ENCODE measurements around the gene HCRTR2. TPM values are rescaled to one million over a fixed set of nuclear protein-coding genes. Genes with fewer than 3 reads are reported as not detected.
"Not testable (repeated sequence)": the region's sequence is repeated elsewhere in the genome, so short reads cannot be mapped to it uniquely, and the experiment has no call there.

Gene HCRTR2
- not detected in 2 replicates for total RNA-seq (2014; rRNA removed; shearing (Covaris generic); ENCODE audit: low replicate concordance)

DNA sequence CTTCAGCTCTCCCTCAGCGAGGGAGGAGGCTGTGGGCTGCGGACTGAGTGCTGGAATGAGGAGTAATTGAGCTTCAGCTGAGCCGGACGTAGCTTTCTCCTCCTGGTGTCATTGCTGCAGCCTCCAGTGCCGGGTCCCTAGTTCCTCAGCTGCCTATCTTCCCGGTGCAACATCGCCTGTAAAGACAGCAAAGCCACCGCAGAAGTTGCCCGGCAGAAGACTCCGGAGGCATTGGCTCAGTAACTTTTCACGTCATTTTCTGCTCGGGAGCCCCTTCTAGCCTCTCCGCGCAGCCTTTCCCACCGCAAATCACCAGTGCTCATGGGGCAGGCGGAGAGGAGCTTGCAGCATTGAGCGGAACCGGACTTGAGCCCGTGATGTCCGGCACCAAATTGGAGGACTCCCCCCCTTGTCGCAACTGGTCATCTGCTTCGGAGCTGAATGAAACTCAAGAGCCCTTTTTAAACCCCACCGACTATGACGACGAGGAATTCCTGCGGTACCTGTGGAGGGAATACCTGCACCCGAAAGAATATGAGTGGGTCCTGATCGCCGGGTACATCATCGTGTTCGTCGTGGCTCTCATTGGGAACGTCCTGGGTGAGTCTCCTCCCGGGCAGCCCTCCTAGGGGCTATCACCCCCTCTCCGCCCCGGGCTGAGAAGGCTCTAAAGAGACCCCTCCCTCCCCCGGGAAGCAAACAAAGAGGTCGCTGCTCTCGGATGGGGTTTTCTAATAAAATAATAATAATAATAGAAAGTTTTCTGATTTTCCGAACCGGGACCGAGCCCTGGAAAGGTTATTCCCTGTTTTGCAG, at the start of gene HCRTR2:
TSS of gene HCRTR2 (plus strand) at position 305 of the 816 bp plus-strand sequence. CDS start at position 378, 73 bp downstream.
- DNase-seq (ENCODE audit: low read depth): no peak

DNA sequence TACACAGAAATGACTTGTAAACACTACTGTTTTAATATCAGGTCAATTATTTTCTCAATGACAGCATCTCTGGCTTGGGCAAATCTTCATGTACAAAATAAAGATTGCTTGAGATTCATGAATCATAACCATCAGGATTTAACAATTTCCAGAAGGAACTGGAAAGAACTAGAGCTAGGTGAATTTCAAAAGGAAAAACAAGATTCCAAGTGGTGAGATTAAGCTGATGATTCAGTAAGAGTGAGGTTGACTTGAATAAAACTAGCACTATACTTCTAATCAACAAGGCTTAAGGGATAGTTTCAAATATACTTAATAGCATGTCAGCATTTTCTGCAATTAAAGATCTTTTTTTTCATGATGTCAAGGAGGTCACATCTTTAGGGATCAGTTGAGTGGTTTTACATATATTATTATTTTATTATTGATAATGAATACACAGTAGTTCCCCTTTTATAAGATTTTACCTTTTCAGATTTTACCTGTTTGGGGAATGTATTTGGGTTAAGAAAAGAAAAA, 43.5 kb upstream of the HCRTR2 start:
- no peak for DNase-seq (ENCODE audit: low read depth)
- in situ Hi-C loops (cut with HindIII; ENCODE audit: low pct_unique_long_range_greater_than_20kb, low sequenced_read_pairs): no loop called here

More for the DNA sequence above, at the start of gene HCRTR2:
- in situ Hi-C loops (cut with HindIII; ENCODE audit: low pct_unique_long_range_greater_than_20kb, low sequenced_read_pairs): no loop called here

DNA sequence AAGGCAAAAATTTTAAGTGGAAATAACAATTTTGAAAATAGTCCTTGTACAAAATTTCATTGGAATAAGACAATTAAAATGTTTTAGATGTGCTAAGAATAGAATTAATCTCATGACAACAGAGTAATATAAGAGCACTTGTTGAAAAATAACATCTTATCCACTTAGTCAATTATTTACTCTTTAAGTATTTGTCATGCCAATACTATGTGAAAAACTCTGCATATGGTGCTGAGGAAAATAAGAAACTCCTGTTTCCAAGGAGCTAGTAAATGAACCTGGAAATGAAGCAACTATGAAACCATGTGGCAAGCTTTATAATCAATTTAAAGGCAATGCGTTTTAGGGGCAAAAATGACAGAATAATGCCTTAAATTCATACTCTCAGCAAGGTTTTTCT, 42.7 kb upstream of the HCRTR2 start:
- DNase-seq (ENCODE audit: low read depth): no peak
- in situ Hi-C loops (cut with HindIII; ENCODE audit: low pct_unique_long_range_greater_than_20kb, low sequenced_read_pairs): no loop called here

- DNase-seq (ENCODE audit: low read depth): no peak
- in situ Hi-C loops (cut with HindIII; ENCODE audit: low pct_unique_long_range_greater_than_20kb, low sequenced_read_pairs): no loop called here
These were observed 37.4 kb upstream of the HCRTR2 start for GRCh38 chr6:55136916-55137315.

DNA sequence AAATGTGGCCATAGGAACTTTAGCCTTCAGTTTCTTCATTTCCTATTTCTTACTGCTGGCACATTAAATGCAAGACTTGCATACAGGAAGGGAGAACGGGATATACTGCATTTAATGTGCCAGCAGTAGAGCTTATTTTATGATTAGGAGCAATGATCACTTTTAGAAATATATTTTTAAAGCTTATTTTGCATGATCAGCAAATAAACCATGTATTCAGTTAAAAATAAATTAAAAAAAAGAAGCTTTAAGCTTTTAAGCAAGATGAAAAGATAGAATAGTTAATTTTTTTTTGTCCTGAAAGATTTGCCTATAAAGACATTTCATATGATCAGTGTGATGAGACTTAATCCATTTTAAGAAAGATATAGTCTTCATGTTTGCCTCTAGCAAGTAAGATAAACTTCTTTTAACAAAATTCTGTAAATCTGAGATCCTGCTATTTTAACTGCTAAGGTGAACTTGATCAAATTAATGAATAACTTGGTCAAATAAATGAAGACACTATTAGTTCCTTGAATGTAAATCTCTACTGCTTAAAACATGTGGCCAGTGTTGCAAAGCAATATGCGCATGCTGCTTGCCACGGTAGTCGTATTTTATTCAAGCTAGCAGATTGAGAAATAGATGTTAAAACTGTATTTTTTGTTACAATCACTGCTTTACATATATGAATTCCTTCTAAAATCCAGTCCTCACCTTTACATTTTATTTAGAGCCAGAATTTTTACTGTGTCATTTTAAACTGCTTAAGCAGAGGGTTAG, 36.2 kb upstream of the HCRTR2 start:
- in situ Hi-C loops (cut with HindIII; ENCODE audit: low pct_unique_long_range_greater_than_20kb, low sequenced_read_pairs): no loop called here
- DNase-seq (ENCODE audit: low read depth): no peak

DNA sequence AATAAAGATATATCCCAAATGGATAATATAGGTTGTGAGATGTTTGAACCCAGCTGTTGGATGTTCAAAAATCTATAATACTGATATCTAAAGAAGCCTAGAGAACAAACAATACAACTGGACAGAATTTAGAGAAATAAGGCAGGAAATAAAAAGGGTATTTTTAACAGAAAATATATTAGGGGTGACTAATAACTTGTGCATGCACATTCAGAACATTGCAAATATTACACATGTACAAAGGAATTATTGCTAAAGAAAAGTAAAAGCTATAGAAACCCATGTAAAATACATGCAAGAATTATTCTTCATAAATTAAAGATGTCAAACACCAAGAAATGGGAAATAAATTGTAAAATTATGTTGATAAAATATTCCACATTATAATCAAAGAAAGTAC, 32.7 kb upstream of the HCRTR2 start:
- no peak for DNase-seq (ENCODE audit: low read depth)
- in situ Hi-C loops (cut with HindIII; ENCODE audit: low pct_unique_long_range_greater_than_20kb, low sequenced_read_pairs): no loop called here

DNA sequence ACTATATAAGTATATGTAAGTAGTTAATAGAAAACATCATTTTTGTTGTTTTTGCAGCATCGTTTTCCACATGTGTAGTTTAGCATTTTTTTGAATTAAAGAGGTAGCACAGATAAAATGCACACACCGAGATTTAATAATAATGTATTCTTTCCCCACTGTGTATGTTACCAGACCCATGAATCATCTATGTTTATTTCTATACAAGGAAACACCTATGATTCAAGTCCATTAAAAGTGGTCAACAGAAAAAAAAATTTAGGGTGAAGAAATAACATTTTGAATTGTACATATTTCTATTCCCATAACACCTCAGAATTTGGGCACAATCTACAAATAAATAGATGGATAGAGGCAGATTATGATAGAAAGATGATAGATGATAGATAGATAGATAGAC, 31.7 kb upstream of the HCRTR2 start:
- in situ Hi-C loops (cut with HindIII; ENCODE audit: low pct_unique_long_range_greater_than_20kb, low sequenced_read_pairs): no loop called here
- no peak for DNase-seq (ENCODE audit: low read depth)

- in situ Hi-C loops (cut with HindIII; ENCODE audit: low pct_unique_long_range_greater_than_20kb, low sequenced_read_pairs): no loop called here
- no peak for DNase-seq (ENCODE audit: low read depth)
These were observed 21.0 kb upstream of the HCRTR2 start for GRCh38 chr6:55153284-55153683.

GRCh38 chr6:55158784-55159183, 15.5 kb upstream of the HCRTR2 start:
- in situ Hi-C loops (cut with HindIII; ENCODE audit: low pct_unique_long_range_greater_than_20kb, low sequenced_read_pairs); DNase-seq (ENCODE audit: low read depth): not testable (repeated sequence)

DNA sequence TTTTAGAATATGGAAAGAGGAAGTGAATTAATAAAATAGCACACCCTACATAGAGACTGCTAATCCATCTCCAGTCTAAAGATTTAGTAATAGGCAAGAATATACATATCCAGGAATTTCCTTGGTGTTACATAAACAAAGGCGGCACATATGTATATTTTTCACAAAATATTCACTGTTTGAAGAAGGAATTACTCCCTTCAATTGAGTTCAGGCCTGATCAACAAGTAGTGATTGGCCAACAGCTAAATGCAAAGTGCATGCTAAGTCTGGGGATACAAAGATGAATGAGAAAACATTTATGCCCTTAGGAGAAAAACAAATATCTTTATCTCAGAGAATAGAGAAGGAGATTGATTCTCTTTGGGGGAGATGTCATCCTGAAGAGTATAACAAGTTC, 6.5 kb upstream of the HCRTR2 start:
- no peak for DNase-seq (ENCODE audit: low read depth)
- in situ Hi-C loops (cut with HindIII; ENCODE audit: low pct_unique_long_range_greater_than_20kb, low sequenced_read_pairs): no loop called here

GRCh38 chr6:55175078-55176049, 1.0 kb downstream of the HCRTR2 start:
- in situ Hi-C loops (cut with HindIII; ENCODE audit: low pct_unique_long_range_greater_than_20kb, low sequenced_read_pairs): no loop called here
- DNase-seq (ENCODE audit: low read depth): no peak

GRCh38 chr6:55176958-55177357, 2.6 kb downstream of the HCRTR2 start:
- in situ Hi-C loops (cut with HindIII; ENCODE audit: low pct_unique_long_range_greater_than_20kb, low sequenced_read_pairs): no loop called here
- DNase-seq (ENCODE audit: low read depth): no peak

DNA sequence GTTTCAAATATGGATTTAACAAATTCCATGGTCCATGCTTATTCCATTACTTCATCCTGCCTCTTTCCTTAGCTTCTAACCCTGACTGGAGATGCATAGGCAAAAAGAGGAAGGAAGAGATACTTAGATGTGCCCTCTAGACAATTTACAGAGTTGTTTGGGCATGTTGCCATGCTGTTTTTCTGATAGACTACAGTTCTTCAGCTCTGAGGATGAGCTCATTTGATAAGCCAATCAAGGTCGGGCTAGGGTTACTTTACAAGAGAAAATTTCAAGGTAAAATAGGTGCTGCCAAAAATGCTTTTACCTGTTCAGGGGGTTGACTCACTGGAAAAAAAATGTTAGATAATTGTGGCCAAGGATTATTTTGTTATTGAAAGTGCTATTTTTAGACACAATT, 5.9 kb downstream of the HCRTR2 start:
- in situ Hi-C loops (cut with HindIII; ENCODE audit: low pct_unique_long_range_greater_than_20kb, low sequenced_read_pairs): no loop called here
- no peak for DNase-seq (ENCODE audit: low read depth)

GRCh38 chr6:55182016-55182650, 7.8 kb downstream of the HCRTR2 start:
- in situ Hi-C loops (cut with HindIII; ENCODE audit: low pct_unique_long_range_greater_than_20kb, low sequenced_read_pairs): no loop called here
- DNase-seq (ENCODE audit: low read depth): no peak

DNA sequence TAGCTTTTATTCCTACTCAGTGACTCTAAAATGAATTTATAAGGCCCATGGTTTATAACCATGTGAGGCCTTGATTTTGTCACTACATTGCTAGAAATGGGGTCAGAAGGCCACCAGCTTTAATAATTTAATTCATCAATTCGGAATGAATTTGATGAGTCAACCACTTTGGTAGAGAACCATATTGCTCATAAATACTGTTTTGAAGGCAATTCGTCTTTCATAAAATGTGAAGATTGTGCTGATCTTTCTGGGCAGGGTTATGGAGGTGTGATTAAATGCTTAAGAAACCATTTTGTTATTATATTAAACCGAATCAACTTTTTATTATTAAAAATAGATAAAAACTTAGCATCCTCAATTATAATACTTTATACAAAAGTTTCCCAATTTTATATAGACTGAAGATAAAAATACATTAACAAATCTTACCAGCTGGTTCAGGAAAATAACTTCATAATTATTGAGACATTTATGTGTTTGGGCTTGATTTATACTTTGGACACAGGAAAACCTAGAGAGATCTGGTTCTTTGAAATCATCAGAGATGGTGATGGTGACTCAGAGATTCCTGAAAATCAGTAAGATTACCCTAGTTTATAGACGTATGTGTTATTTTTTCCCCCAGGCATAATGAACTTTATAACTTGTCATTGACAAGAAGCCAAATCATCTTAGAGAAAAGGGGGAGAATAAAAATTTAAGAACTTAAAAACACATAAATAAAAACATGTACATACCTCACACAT, 10.6 kb downstream of the HCRTR2 start:
- in situ Hi-C loops (cut with HindIII; ENCODE audit: low pct_unique_long_range_greater_than_20kb, low sequenced_read_pairs): no loop called here

GRCh38 chr6:55198715-55199114, 24.4 kb downstream of the HCRTR2 start:
- in situ Hi-C loops (cut with HindIII; ENCODE audit: low pct_unique_long_range_greater_than_20kb, low sequenced_read_pairs): no loop called here
- no peak for DNase-seq (ENCODE audit: low read depth)

More for the DNA sequence above, 10.6 kb downstream of the HCRTR2 start:
- DNase-seq (ENCODE audit: low read depth): no peak

DNA sequence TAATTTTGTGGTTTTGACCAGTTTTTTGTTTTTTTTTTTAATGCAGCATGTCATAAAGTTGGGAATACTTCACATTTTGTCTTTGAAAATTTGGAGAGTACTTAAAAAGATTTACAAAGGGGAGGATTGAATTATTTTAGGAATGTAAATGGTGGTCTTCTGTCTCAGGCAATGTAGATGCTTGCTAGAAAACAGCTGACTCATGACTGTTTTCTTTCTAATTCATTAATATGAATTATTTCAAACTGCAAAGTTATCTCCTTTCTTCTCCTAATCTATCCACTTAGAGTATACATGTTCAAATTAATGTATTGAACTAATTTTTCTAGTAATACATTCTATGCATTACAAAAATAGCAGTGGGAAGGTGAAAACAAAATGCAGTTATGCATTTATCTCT, 24.9 kb downstream of the HCRTR2 start:
- in situ Hi-C loops (cut with HindIII; ENCODE audit: low pct_unique_long_range_greater_than_20kb, low sequenced_read_pairs): no loop called here
- DNase-seq (ENCODE audit: low read depth): no peak

All from Caki2 (cell line).